NB4 (cell line): Measurements from ENCODE around the gene TMOD1.
A peak's percentile ranks its signal among the peaks of the same experiment; 100 is the strongest.

ENCODE experiments used
- DNase-seq: peaks from one replicate; pipeline ENCODE4 v3.0.0; 2010; ENCODE audit warnings: low read depth
- H3K4me3 ChIP-seq: one replicate; pipeline ENCODE4 v1.5.1; 2011; ENCODE audit warnings: mild to moderate bottlenecking, low read depth, low read length, moderate library complexity
- CTCF ChIP-seq: IDR thresholded peaks from one replicate; pipeline ENCODE4 v1.5.1; 2012; ENCODE audit warnings: low read depth, low read length
- MYC ChIP-seq: IDR thresholded peaks from 2 replicates; pipeline ENCODE4 v1.6.1; 2011; ENCODE audit warnings: low read depth, low read length
- POLR2A ChIP-seq: IDR thresholded peaks from 2 replicates; pipeline ENCODE4 v1.6.1; 2011; ENCODE audit warnings: mild to moderate bottlenecking; ENCODE audit not compliant: insufficient read length; ENCODE audit errors: extremely low read depth
- TF ChIP-seq, protein P1 (sequence below): IDR thresholded peaks from 2 replicates; pipeline ENCODE4 v1.6.1; 2011; ENCODE audit warnings: low read depth, low read length

TMOD1 gene

GRCh38 chr9:97470076-97470475 lies 31.4 kb upstream of the TMOD1 start:
- DNase-seq, result no peak
- peak; percentile 15 for TF ChIP-seq CTCF
- TF ChIP-seq, protein P1, sequence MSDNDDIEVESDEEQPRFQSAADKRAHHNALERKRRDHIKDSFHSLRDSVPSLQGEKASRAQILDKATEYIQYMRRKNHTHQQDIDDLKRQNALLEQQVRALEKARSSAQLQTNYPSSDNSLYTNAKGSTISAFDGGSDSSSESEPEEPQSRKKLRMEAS, result no peak

GRCh38 chr9:97473717-97474116 lies 27.7 kb upstream of the TMOD1 start:
- TF ChIP-seq MYC (no peak), CTCF (no peak), POLR2A (no peak)
- TF ChIP-seq, protein P1, result no peak
- no peak for DNase-seq
- H3K4me3 ChIP-seq, result no peak overlapping the region

More at GRCh38 chr9:97470076-97470475, 31.4 kb upstream of the TMOD1 start:
- no peak overlapping the region for H3K4me3 ChIP-seq

DNA sequence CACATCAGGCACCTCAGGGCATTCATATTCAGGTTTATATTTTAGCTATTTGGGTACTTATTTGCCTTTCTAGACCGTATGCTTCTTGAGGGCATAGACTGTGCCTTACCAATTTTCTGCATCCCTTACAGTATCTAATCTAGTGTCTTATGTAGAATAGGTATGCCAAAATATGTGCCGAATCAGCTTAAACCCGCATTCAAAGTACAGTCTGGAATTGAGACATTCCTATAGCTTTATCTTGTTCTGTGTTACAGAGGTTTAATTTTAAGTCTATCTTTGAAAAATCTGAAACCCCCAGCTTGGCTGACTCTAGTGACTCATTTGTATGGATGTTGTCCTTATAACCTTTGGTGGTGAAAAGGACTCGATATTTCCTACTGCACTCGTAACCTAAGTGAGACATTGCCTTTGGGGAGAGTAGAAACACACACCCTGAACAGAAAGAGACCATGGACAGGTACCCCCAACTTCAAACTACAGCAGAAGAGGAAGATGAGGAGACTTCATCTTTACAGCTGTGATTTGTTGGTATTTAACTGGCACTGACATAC lies 27.0 kb upstream of the TMOD1 start:
- DNase-seq, result no peak
- H3K4me3 ChIP-seq, result no peak overlapping the region
- TF ChIP-seq POLR2A (no peak), CTCF (no peak), MYC (no peak)
- TF ChIP-seq, protein P1, result no peak

DNA sequence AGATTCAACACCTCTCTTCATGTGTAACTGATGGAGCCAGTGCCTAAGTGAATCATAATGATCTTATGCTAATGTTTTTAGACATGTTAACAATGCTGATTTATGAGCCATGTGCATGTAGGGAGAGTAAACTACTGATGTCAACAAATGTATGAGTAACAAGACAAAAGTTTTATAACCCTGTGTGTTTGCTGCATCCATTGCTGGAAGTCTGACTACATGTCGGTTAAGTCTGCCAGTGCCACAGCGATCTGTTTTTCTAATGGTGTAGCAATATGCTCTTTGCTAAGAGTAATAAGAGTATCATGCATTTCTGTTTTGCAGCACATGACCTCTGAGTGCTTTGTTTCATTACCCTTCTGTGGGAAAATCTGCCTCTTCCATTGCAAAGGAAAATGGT lies 26.4 kb upstream of the TMOD1 start:
- TF ChIP-seq CTCF (no peak), MYC (no peak), POLR2A (no peak)
- TF ChIP-seq, protein P1, result no peak
- no peak for DNase-seq
- no peak overlapping the region for H3K4me3 ChIP-seq

- no peak overlapping the region for H3K4me3 ChIP-seq
- DNase-seq, result no peak
- TF ChIP-seq POLR2A (no peak), MYC (no peak), CTCF (no peak)
- TF ChIP-seq, protein P1, result no peak
Measured at GRCh38 chr9:97478301-97478981, 23.0 kb upstream of the TMOD1 start.
